Nephron progenitor cell (in vitro differentiated cells): Measurements from ENCODE around the gene PRSS38.

Source experiments
- DNase-seq: peaks from one replicate; pipeline ENCODE4 v3.0.0; 2021
- H3K27ac Mint-ChIP-seq: 2 replicates; pipeline ENCODE4 v1.8.0; 2021; ENCODE audit warnings: mild to moderate bottlenecking, moderate library complexity, mixed read lengths
- H3K27me3 Mint-ChIP-seq: 2 replicates; pipeline ENCODE4 v1.8.0; 2021; ENCODE audit warnings: mild to moderate bottlenecking, low read depth, mixed read lengths; ENCODE audit not compliant: poor library complexity
- H3K36me3 Mint-ChIP-seq: 2 replicates; pipeline ENCODE4 v1.8.0; 2021; ENCODE audit warnings: low read depth, mixed read lengths
- H3K4me1 Mint-ChIP-seq: 2 replicates; pipeline ENCODE4 v1.8.0; 2021; ENCODE audit warnings: mixed read lengths
- H3K4me3 Mint-ChIP-seq: 2 replicates; pipeline ENCODE4 v1.8.0; 2021; ENCODE audit warnings: mild to moderate bottlenecking, moderate library complexity, mixed read lengths
- H3K9me3 Mint-ChIP-seq: 2 replicates; pipeline ENCODE4 v1.8.0; 2021; ENCODE audit warnings: mild to moderate bottlenecking, moderate library complexity, mixed read lengths
- CTCF ChIP-seq: fragments of 200-600 bp; sonication (generic); IDR thresholded peaks from 2 replicates; pipeline ENCODE4 v1.5.0; 2021; ENCODE audit warnings: antibody characterized with exemption

The PRSS38 gene

GRCh38 chr1:227768640-227769039 is 46.8 kb upstream of the PRSS38 start:
- Mint-ChIP-seq H3K36me3 (peaks cover 40% of the 10 kb centered on the region), H3K4me1 (no peaks in the 10 kb centered on the region), H3K9me3 (no peaks in the 10 kb centered on the region), H3K4me3 (no peak overlapping the region), H3K27ac (no peak overlapping the region), H3K27me3 (no peaks in the 10 kb centered on the region)
- TF ChIP-seq CTCF: no peak
- no peak for DNase-seq

- H3K27ac Mint-ChIP-seq: no peak overlapping the region
- peaks cover 4% of the 10 kb centered on the region for H3K4me1 Mint-ChIP-seq
- DNase-seq: no peak
- TF ChIP-seq CTCF: no peak
- H3K4me3 Mint-ChIP-seq: no peak overlapping the region
- H3K9me3 Mint-ChIP-seq: no peaks in the 10 kb centered on the region
- H3K36me3 Mint-ChIP-seq: peaks cover 35% of the 10 kb centered on the region
- no peaks in the 10 kb centered on the region for H3K27me3 Mint-ChIP-seq
Measured at GRCh38 chr1:227769047-227769935, 46.2 kb upstream of the PRSS38 start.

GRCh38 chr1:227769936-227770494 is 45.5 kb upstream of the PRSS38 start:
- no peak overlapping the region for H3K4me3 Mint-ChIP-seq
- H3K27me3 Mint-ChIP-seq: no peaks in the 10 kb centered on the region
- peaks cover 33% of the 10 kb centered on the region for H3K36me3 Mint-ChIP-seq
- no peak for TF ChIP-seq CTCF
- H3K9me3 Mint-ChIP-seq: no peaks in the 10 kb centered on the region
- H3K4me1 Mint-ChIP-seq: peaks cover 8% of the 10 kb centered on the region
- no peak overlapping the region for H3K27ac Mint-ChIP-seq
- DNase-seq: no peak

GRCh38 chr1:227770812-227771211 is 44.7 kb upstream of the PRSS38 start:
- no peak for DNase-seq
- H3K9me3 Mint-ChIP-seq: no peaks in the 10 kb centered on the region
- H3K27me3 Mint-ChIP-seq: no peaks in the 10 kb centered on the region
- H3K4me3 Mint-ChIP-seq: no peak overlapping the region
- H3K27ac Mint-ChIP-seq: no peak overlapping the region
- no peak for TF ChIP-seq CTCF
- H3K4me1 Mint-ChIP-seq: peaks cover 11% of the 10 kb centered on the region
- H3K36me3 Mint-ChIP-seq: peaks cover 33% of the 10 kb centered on the region

GRCh38 chr1:227771326-227771725 is 44.1 kb upstream of the PRSS38 start:
- H3K4me3 Mint-ChIP-seq: no peak overlapping the region

More at GRCh38 chr1:227771326-227771725, 44.1 kb upstream of the PRSS38 start:
- no peaks in the 10 kb centered on the region for H3K27me3 Mint-ChIP-seq
- peaks cover 11% of the 10 kb centered on the region for H3K4me1 Mint-ChIP-seq
- no peak overlapping the region for H3K27ac Mint-ChIP-seq
- TF ChIP-seq CTCF: no peak
- no peaks in the 10 kb centered on the region for H3K9me3 Mint-ChIP-seq
- peaks cover 35% of the 10 kb centered on the region for H3K36me3 Mint-ChIP-seq
- DNase-seq: no peak
